CD4-positive, alpha-beta T cell (primary cell): ENCODE results near the gene SPCS3. TPM values are rescaled to one million over a fixed set of nuclear protein-coding genes. Genes with fewer than 3 reads are reported as not detected.

ENCODE experiments used
- ATAC-seq: fragments of 200-7000 bp; cut with Tn5 transposase; one replicate; pipeline ENCODE4 v1.10.0; 2022; ENCODE audit warnings: mild to moderate bottlenecking; ENCODE audit not compliant: poor library complexity
- CTCF ChIA-PET: fragments of 350-600 bp; sonication (Branson Sonifier 250); formaldehyde crosslinking; loops from one replicate; lab custom pipeline; 2021; ENCODE audit warnings: antibody characterized with exemption, inconsistent platforms; lab: Charles Lee
- POLR2A ChIA-PET: fragments of 350-600 bp; sonication (Branson Sonifier 250); formaldehyde crosslinking; loops from one replicate; lab custom pipeline; 2021; ENCODE audit warnings: antibody characterized with exemption, inconsistent platforms; lab: Charles Lee
- DNase-seq, 14 experiments: peaks; one replicate each; pipeline ENCODE4 v3.0.0-alpha.2; 2013 to 2020; ENCODE audit warnings: mixed read lengths in 2 of 14
- H3K27ac ChIP-seq, 2 donors: one replicate each; pipeline versions ENCODE4 v1.5.1 to v1.7.0; 2013; ENCODE audit warnings: low read length in 2 of 2, low read depth in 1 of 2, mild to moderate bottlenecking in 1 of 2
- H3K27me3 ChIP-seq, 2 experiments: 1 replicate in 1 of 2; 2 replicates in 1 of 2; pipeline versions ENCODE4 v1.6.1 to v1.7.0; 2013; ENCODE audit warnings: low read length in 2 of 2, control low read depth in 1 of 2, mild to moderate bottlenecking in 1 of 2, moderate library complexity in 1 of 2; ENCODE audit not compliant: insufficient read depth in 2 of 2, control insufficient read depth in 1 of 2
- H3K36me3 ChIP-seq: one replicate; pipeline ENCODE4 v1.6.1; 2013; ENCODE audit warnings: low read length, control low read depth; ENCODE audit not compliant: insufficient read depth
- H3K4me1 ChIP-seq: one replicate; pipeline ENCODE4 v1.6.1; 2013; ENCODE audit warnings: low read length, control low read depth; ENCODE audit not compliant: insufficient read depth
- H3K4me3 ChIP-seq: one replicate; pipeline ENCODE4 v1.5.1; 2013; ENCODE audit warnings: mild to moderate bottlenecking, low read length, moderate library complexity
- H3K9me3 ChIP-seq, 2 experiments: 1 replicate in 1 of 2; 2 replicates in 1 of 2; pipeline versions ENCODE4 v1.6.1 to v1.7.0; 2013; ENCODE audit warnings: low read length in 2 of 2, mild to moderate bottlenecking in 2 of 2, control low read depth in 1 of 2, moderate library complexity in 1 of 2; ENCODE audit not compliant: control insufficient read depth in 1 of 2, insufficient read depth in 1 of 2
- H3K27ac Mint-ChIP-seq: one replicate; pipeline ENCODE4 v1.8.0; 2020; ENCODE audit warnings: mixed read lengths
- H3K27me3 Mint-ChIP-seq: one replicate; pipeline ENCODE4 v1.8.0; 2021; ENCODE audit warnings: mixed read lengths
- H3K36me3 Mint-ChIP-seq: one replicate; pipeline ENCODE4 v1.8.0; 2021; ENCODE audit warnings: low read depth, mixed read lengths
- H3K4me1 Mint-ChIP-seq: one replicate; pipeline ENCODE4 v1.8.0; 2021; ENCODE audit warnings: low read depth, mixed read lengths
- H3K4me3 Mint-ChIP-seq: one replicate; pipeline ENCODE4 v1.8.0; 2020; ENCODE audit warnings: mild to moderate bottlenecking, mixed read lengths
- H3K9me3 Mint-ChIP-seq: one replicate; pipeline ENCODE4 v1.8.0; 2020; ENCODE audit warnings: mixed read lengths
- CTCF ChIP-seq: fragments of 200-600 bp; IDR thresholded peaks from one replicate; pipeline ENCODE4 v1.8.0; 2022; ENCODE audit warnings: antibody characterized with exemption, mild to moderate bottlenecking
- intact Hi-C, 2 experiments: fragments of 100-400 bp; cut with DNase I in 1 of 2; cut with micrococcal nuclease in 1 of 2; formaldehyde crosslinking; loops; one replicate each; pipeline versions ENCODE4 v1.15.1 to v1.9.0; 2023 to 2025; cut with DNase I, micrococcal nuclease
- total RNA-seq, 174 experiments: library from RNA in 2 of 174; stranded (reverse) in 2 of 174; gene quantifications; one replicate each; pipeline ENCODE4 v1.2.3 and lab custom pipeline; 2021 to 2026

The SPCS3 gene
- total RNA-seq, 2 experiments from 2014 or later = 149 TPM

DNA sequence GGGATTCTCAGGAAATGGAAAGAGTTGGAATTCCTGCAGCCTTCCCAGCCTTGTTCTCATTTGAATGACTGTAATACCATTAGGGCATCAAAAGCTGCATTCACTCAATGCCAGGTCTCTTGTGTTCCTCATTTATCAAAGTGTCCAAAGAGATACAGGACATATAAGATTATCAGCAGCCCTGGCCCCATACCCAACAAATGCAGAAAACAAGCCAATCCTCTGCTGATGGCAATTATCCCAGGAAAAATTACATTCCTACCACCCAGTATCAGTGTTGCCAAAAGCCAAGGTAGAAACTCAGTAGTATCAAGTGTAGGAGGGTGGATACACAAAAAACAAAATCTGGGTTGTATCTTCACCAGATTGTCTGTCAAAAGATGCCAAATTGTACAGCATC lies 32.2 kb upstream of the SPCS3 start:
- ChIA-PET CTCF (interaction anchor here (0.6 kb wide), 1 partner anchor 1045 kb away, joined by 3 read pairs; no protein-coding TSS in a partner anchor), POLR2A (no interaction called here)
- Mint-ChIP-seq H3K4me1 (no peaks in the 10 kb centered on the region), H3K27ac (no peak overlapping the region), H3K4me3 (no peak overlapping the region), H3K27me3 (no peaks in the 10 kb centered on the region), H3K36me3 (no peaks in the 10 kb centered on the region), H3K9me3 (peaks cover 3% of the 10 kb centered on the region)
- DNase-seq = no peak
- Histone ChIP-seq H3K4me3 (no peak overlapping the region), H3K4me1 (no peaks in the 10 kb centered on the region), H3K27me3 (no peaks in the 10 kb centered on the region), H3K9me3 (no peaks in the 10 kb centered on the region), H3K27ac (no peak overlapping the region), H3K36me3 (no peaks in the 10 kb centered on the region)
- no peak for TF ChIP-seq CTCF
- no peak for ATAC-seq
- intact Hi-C loops = no loop called here

GRCh38 chr4:176288020-176288419 lies 31.7 kb upstream of the SPCS3 start:
- peaks cover 1% of the 10 kb centered on the region for H3K9me3 Mint-ChIP-seq
- no peaks in the 10 kb centered on the region for H3K36me3 ChIP-seq
- ATAC-seq = no peak
- no peaks in the 10 kb centered on the region for H3K36me3 Mint-ChIP-seq
- no peak overlapping the region for H3K4me3 ChIP-seq
- intact Hi-C loops = no loop called here
- H3K27ac ChIP-seq = no peak overlapping the region
- no peak for TF ChIP-seq CTCF
- no peaks in the 10 kb centered on the region for H3K4me1 ChIP-seq
- H3K9me3 ChIP-seq = no peaks in the 10 kb centered on the region
- no peaks in the 10 kb centered on the region for H3K27me3 ChIP-seq
- CTCF ChIA-PET = interaction anchor here (0.6 kb wide), 1 partner anchor 1046 kb away, joined by 3 read pairs; no protein-coding TSS in a partner anchor
- no peak for DNase-seq
- POLR2A ChIA-PET = no interaction called here
- no peak overlapping the region for H3K4me3 Mint-ChIP-seq
- no peaks in the 10 kb centered on the region for H3K4me1 Mint-ChIP-seq
- H3K27me3 Mint-ChIP-seq = no peaks in the 10 kb centered on the region
- H3K27ac Mint-ChIP-seq = no peak overlapping the region

- no peak for ATAC-seq
- H3K4me1 ChIP-seq = no peaks in the 10 kb centered on the region
- ChIA-PET CTCF (no interaction called here), POLR2A (no interaction called here)
- H3K27me3 Mint-ChIP-seq = no peaks in the 10 kb centered on the region
- H3K36me3 Mint-ChIP-seq = no peaks in the 10 kb centered on the region
- H3K4me3 ChIP-seq = no peak overlapping the region
- H3K9me3 ChIP-seq = no peaks in the 10 kb centered on the region
- TF ChIP-seq CTCF = no peak
- H3K27me3 ChIP-seq = no peaks in the 10 kb centered on the region
- intact Hi-C loops = no loop called here
- H3K4me3 Mint-ChIP-seq = no peak overlapping the region
- no peaks in the 10 kb centered on the region for H3K4me1 Mint-ChIP-seq
- H3K9me3 Mint-ChIP-seq = no peaks in the 10 kb centered on the region
- DNase-seq = no peak
- H3K27ac Mint-ChIP-seq = no peak overlapping the region
- H3K27ac ChIP-seq = no peak overlapping the region
- H3K36me3 ChIP-seq = no peaks in the 10 kb centered on the region
Observed at GRCh38 chr4:176289561-176289960, 30.2 kb upstream of the SPCS3 start.
